ENCODE results near the gene LRCH4. TPM values are rescaled to one million over a fixed set of nuclear protein-coding genes. Genes with fewer than 3 reads are reported as not detected.
"Not testable (repeated sequence)": the region's sequence is repeated elsewhere in the genome, so short reads cannot be mapped to it uniquely, and the experiment has no call there.

The LRCH4 gene
- total RNA-seq, 4 donors from 2014 or later, result 16.1 to 53.2 (median 50.0) TPM

GRCh38 chr7:100532165-100533022 lies 53.5 kb downstream of the LRCH4 start:
- H3K9me3 ChIP-seq, result no peaks in the 10 kb centered on the region
- ATAC-seq, result no peak
- no peaks in the 10 kb centered on the region for H3K4me1 ChIP-seq
- H3K36me3 ChIP-seq, result no peaks in the 10 kb centered on the region
- H3K4me3 ChIP-seq, result no peak overlapping the region
- WGBS, 2 donors (ENCODE audit: low coverage in 1 of 2), result 83 to 88% methylated on average over 7 to 8 of the region's 14 CpGs
- no peak overlapping the region for H3K27ac ChIP-seq
- peaks cover 5% of the 10 kb centered on the region for H3K27me3 ChIP-seq
- TF ChIP-seq CTCF (IDR thresholded peaks at IDR 0.05), result no peak
- no peak for TF ChIP-seq POLR2A (IDR thresholded peaks at IDR 0.05)
- TF ChIP-seq POLR2AphosphoS5 (IDR thresholded peaks at IDR 0.05), result no peak
- no peak for TF ChIP-seq EP300 (IDR thresholded peaks at IDR 0.05)

- H3K4me1 ChIP-seq, H3K4me3 ChIP-seq, H3K9me3 ChIP-seq, ATAC-seq, H3K36me3 ChIP-seq, H3K27ac ChIP-seq, H3K27me3 ChIP-seq: not testable (repeated sequence)
- 78 to 95% methylated on average over 3 to 7 of the region's 12 CpGs for WGBS, 2 donors (ENCODE audit: low coverage in 1 of 2)
Measured at GRCh38 chr7:100528108-100528866, 57.6 kb downstream of the LRCH4 start.

Small RNA genes lying within 50 kb of the gene (small RNA-seq; reads per million reads assigned to genes)
- gene RN7SL416P, result 0 reads per million in 4 donors
- gene SAP25, result 0 to 0.09 (median 0) reads per million in 4 donors

Other genes with a start within 250 kb of the LRCH4 start
- 10 to 100 TPM; 11.8 to 61.8 (median 24.2) TPM for gene PILRB, start 228.0 kb downstream of the LRCH4 start, total RNA-seq
- gene PILRA, start 212.6 kb downstream of the LRCH4 start, total RNA-seq, result 10 to 100 TPM in 1 of 4 donors, 1 to 10 TPM in 3; 2.5 to 10.7 (median 4.7) TPM
- gene ZCWPW1, start 157.4 kb downstream of the LRCH4 start, total RNA-seq, result 1 to 10 TPM; 4.9 to 8.2 (median 5.8) TPM
- gene MEPCE, start 156.3 kb downstream of the LRCH4 start, total RNA-seq, result 10 to 100 TPM; 27.9 to 34.2 (median 30.8) TPM
- gene PPP1R35, start 149.6 kb downstream of the LRCH4 start, total RNA-seq, result 10 to 100 TPM; 19.9 to 26.3 (median 20.7) TPM
- gene SPACDR, start 121.9 kb downstream of the LRCH4 start, total RNA-seq, result under 1 TPM in 1 of 4 donors, not detected in 3; 0.67 TPM
- 10 to 100 TPM; 20.2 to 38.1 (median 26.1) TPM for gene TSC22D4, start 106.9 kb downstream of the LRCH4 start, total RNA-seq
- 1 to 10 TPM in 3 of 4 donors, under 1 TPM in 1; 0.94 to 3.1 (median 1.8) TPM for gene NYAP1, start 102.2 kb downstream of the LRCH4 start, total RNA-seq
- gene AGFG2, start 46.9 kb downstream of the LRCH4 start, total RNA-seq, result 10 to 100 TPM; 26.0 to 60.1 (median 36.6) TPM
- gene SAP25, start 12.2 kb downstream of the LRCH4 start, total RNA-seq, result 1 to 10 TPM in 1 of 4 donors, not detected in 3; 5.6 TPM
- 1 to 10 TPM in 2 of 4 donors, not detected in 2; 1.8 to 1.9 TPM for gene FBXO24, start 199 bp upstream of the LRCH4 start, total RNA-seq
- gene PCOLCE, start 16.2 kb upstream of the LRCH4 start, total RNA-seq, result 10 to 100 TPM in 3 of 4 donors, 1 to 10 TPM in 1; 6.8 to 42.5 (median 16.6) TPM
- gene MOSPD3, start 26.4 kb upstream of the LRCH4 start, total RNA-seq, result 10 to 100 TPM in 3 of 4 donors, 1 to 10 TPM in 1; 6.2 to 13.4 (median 11.6) TPM
- gene TFR2, start 55.4 kb upstream of the LRCH4 start, total RNA-seq, result 1 to 10 TPM in 1 of 4 donors, not detected in 3; 1.6 TPM
- gene ACTL6B, start 70.3 kb upstream of the LRCH4 start, total RNA-seq, result 1 to 10 TPM in 1 of 4 donors, not detected in 3; 2.2 TPM
- gene GNB2, start 87.6 kb upstream of the LRCH4 start, total RNA-seq, result 100 to 1,000 TPM; 124 to 217 (median 162) TPM
- 10 to 100 TPM; 20.4 to 43.3 (median 31.0) TPM for gene GIGYF1, start 108.1 kb upstream of the LRCH4 start, total RNA-seq
- gene POP7, start 120.0 kb upstream of the LRCH4 start, total RNA-seq, result 10 to 100 TPM; 31.4 to 40.6 (median 33.2) TPM
- gene EPO, start 134.3 kb upstream of the LRCH4 start, total RNA-seq, result not detected
- not detected for gene ZAN, start 147.5 kb upstream of the LRCH4 start, total RNA-seq
- gene EPHB4, start 241.4 kb upstream of the LRCH4 start, total RNA-seq, result 10 to 100 TPM; 19.0 to 55.6 (median 41.5) TPM